ENCODE data around the gene KCNK15. TPM values are rescaled to one million over a fixed set of nuclear protein-coding genes. Genes with fewer than 3 reads are reported as not detected.

The KCNK15 gene
- total RNA-seq, 6 experiments from 2014 or later: 0.07 to 0.43 (median 0.19) TPM; not detected in 2

DNA sequence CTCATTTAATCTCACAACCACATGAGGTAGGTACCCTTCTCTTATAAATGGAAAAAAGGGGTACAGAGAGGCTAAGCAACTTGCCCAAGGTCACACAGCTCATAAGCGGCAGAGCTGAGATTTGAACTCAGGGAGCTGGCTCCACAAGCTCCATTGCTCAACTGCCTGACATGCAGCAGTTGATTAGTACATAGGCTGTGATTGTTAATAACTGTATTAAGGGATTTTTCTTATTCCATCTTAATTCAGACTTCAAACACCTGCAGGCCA, 23.9 kb upstream of the KCNK15 start:
- Histone ChIP-seq H3K27me3 (no peaks in the 10 kb centered on the region), H3K36me3 (no peaks in the 10 kb centered on the region), H3K4me3 (no peak overlapping the region), H3K9me3 (no peaks in the 10 kb centered on the region), H3K4me1 (no peaks in the 10 kb centered on the region), H3K27ac (no peak overlapping the region)
- TF ChIP-seq POLR2A (IDR thresholded peaks at IDR 0.05) (no peak), CTCF (IDR thresholded peaks at IDR 0.05) (no peak)
- ATAC-seq (no peak), DNase-seq (no peak)
- intact Hi-C loops (cut with DNase I): no loop called here
- WGBS (ENCODE audit: insufficient coverage, low coverage, low lambda C conversion rate, missing lambda C conversion rate): 80% methylated on average over 1 of the region's 1 CpG

GRCh38 chr20:44722990-44723389, 22.7 kb upstream of the KCNK15 start:
- no peaks in the 10 kb centered on the region for H3K9me3 ChIP-seq
- no peak overlapping the region for H3K4me3 ChIP-seq
- H3K27me3 ChIP-seq: no peaks in the 10 kb centered on the region
- no peaks in the 10 kb centered on the region for H3K36me3 ChIP-seq
- TF ChIP-seq CTCF (IDR thresholded peaks at IDR 0.05): no peak
- TF ChIP-seq POLR2A (IDR thresholded peaks at IDR 0.05): no peak
- DNase-seq (no peak), ATAC-seq (no peak)
- H3K4me1 ChIP-seq: no peaks in the 10 kb centered on the region
- 43% methylated on average over 2 of the region's 2 CpGs for WGBS (ENCODE audit: insufficient coverage, low coverage, low lambda C conversion rate, missing lambda C conversion rate)
- intact Hi-C loops (cut with DNase I): no loop called here
- H3K27ac ChIP-seq: no peak overlapping the region

DNA sequence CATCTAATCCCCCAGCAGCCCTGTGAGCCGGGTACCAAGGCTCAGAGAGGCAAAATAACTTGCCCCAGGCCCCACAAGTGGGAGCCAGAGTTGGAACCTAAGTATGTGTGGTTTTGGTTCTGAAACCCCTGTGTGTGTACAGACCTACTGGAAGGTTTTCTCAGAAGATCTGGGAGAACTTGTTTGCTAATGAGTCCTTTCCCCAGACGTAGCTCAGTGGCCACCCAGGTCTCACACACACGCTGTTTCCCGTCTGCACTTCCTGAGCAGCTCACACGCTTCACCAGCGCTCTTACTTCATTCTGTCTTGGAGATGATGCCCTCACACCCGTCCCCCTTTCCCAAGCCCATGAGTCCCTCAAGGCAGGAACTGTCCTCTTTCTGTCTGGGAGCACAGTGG, 22.3 kb upstream of the KCNK15 start:
- Histone ChIP-seq H3K27me3 (no peaks in the 10 kb centered on the region), H3K4me1 (no peaks in the 10 kb centered on the region), H3K27ac (no peak overlapping the region), H3K36me3 (no peaks in the 10 kb centered on the region), H3K4me3 (no peak overlapping the region), H3K9me3 (no peaks in the 10 kb centered on the region)
- intact Hi-C loops (cut with DNase I): no loop called here
- WGBS (ENCODE audit: insufficient coverage, low coverage, low lambda C conversion rate, missing lambda C conversion rate): 54% methylated on average over 6 of the region's 7 CpGs
- TF ChIP-seq POLR2A (IDR thresholded peaks at IDR 0.05): no peak
- TF ChIP-seq CTCF (IDR thresholded peaks at IDR 0.05): no peak
- DNase-seq (no peak), ATAC-seq (no peak)

GRCh38 chr20:44723798-44724362, 21.8 kb upstream of the KCNK15 start:
- TF ChIP-seq POLR2A (IDR thresholded peaks at IDR 0.05): no peak
- TF ChIP-seq CTCF (IDR thresholded peaks at IDR 0.05): no peak
- no peaks in the 10 kb centered on the region for H3K27me3 ChIP-seq
- WGBS (ENCODE audit: insufficient coverage, low coverage, low lambda C conversion rate, missing lambda C conversion rate): 83% methylated on average over 5 of the region's 9 CpGs
- no peaks in the 10 kb centered on the region for H3K36me3 ChIP-seq
- H3K9me3 ChIP-seq: no peaks in the 10 kb centered on the region
- DNase-seq (no peak), ATAC-seq (no peak)
- intact Hi-C loops (cut with DNase I): no loop called here
- H3K27ac ChIP-seq: no peak overlapping the region
- no peak overlapping the region for H3K4me3 ChIP-seq
- no peaks in the 10 kb centered on the region for H3K4me1 ChIP-seq
